GM12878 (cell line): ENCODE data around the gene TET3.

Experiments
- EZH2 ChIP-seq: IDR thresholded peaks from 2 replicates; pipeline ENCODE4 v1.6.1; 2012; ENCODE audit warnings: low read depth, mild to moderate bottlenecking, control low read depth, inconsistent platforms, low read length, borderline replicate concordance; ENCODE audit not compliant: control insufficient read depth
- HDAC6 ChIP-seq: fragments of 200-600 bp; sonication (generic); IDR thresholded peaks from one replicate; pipeline ENCODE4 v1.8.0; 2017; ENCODE audit warnings: antibody characterized with exemption; ENCODE audit not compliant: unreplicated experiment
- POLR2A ChIP-seq: IDR thresholded peaks from 2 replicates; pipeline ENCODE4 v1.6.1; 2011; ENCODE audit warnings: low read depth, mild to moderate bottlenecking, low read length
- SMARCA5 ChIP-seq: fragments of 450-650 bp; IDR thresholded peaks from 2 replicates; pipeline ENCODE4 v1.6.1; 2017; ENCODE audit warnings: mild to moderate bottlenecking
- TF ChIP-seq, protein P1 (sequence below), 3 experiments: IDR thresholded peaks in 2 of 3; conservative IDR thresholded peaks in 1 of 3; 2 replicates each; pipeline ENCODE4 v1.5.1; 2011; ENCODE audit warnings: low read depth in 3 of 3, low read length in 3 of 3, mild to moderate bottlenecking in 3 of 3, control low read depth in 2 of 3, moderate library complexity in 2 of 3, inconsistent platforms in 1 of 3, mixed read lengths in 1 of 3; ENCODE audit not compliant: control insufficient read depth in 2 of 3, insufficient read depth in 1 of 3; ENCODE audit errors: extremely low read depth in 1 of 3

GRCh38 chr2:73971722-73972121 lies 13.0 kb upstream of the TET3 start:
- TF ChIP-seq, protein P1, sequence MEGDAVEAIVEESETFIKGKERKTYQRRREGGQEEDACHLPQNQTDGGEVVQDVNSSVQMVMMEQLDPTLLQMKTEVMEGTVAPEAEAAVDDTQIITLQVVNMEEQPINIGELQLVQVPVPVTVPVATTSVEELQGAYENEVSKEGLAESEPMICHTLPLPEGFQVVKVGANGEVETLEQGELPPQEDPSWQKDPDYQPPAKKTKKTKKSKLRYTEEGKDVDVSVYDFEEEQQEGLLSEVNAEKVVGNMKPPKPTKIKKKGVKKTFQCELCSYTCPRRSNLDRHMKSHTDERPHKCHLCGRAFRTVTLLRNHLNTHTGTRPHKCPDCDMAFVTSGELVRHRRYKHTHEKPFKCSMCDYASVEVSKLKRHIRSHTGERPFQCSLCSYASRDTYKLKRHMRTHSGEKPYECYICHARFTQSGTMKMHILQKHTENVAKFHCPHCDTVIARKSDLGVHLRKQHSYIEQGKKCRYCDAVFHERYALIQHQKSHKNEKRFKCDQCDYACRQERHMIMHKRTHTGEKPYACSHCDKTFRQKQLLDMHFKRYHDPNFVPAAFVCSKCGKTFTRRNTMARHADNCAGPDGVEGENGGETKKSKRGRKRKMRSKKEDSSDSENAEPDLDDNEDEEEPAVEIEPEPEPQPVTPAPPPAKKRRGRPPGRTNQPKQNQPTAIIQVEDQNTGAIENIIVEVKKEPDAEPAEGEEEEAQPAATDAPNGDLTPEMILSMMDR (IDR thresholded peaks at IDR 0.05 in 2 of 3, conservative IDR thresholded peaks at IDR 0.05 in 1 of 3; ENCODE audit: control insufficient read depth in 2 of 3, extremely low read depth in 1 of 3, insufficient read depth in 1 of 3, low read depth in 3 of 3, low read length in 3 of 3): no peak
- TF ChIP-seq EZH2: no peak
- TF ChIP-seq POLR2A: no peak
- TF ChIP-seq SMARCA5: no peak
- no peak for TF ChIP-seq HDAC6
